ENCODE data around the gene MT1G.

- TF ChIP-seq CTCF (IDR thresholded peaks at IDR 0.05) = no peak
- no peak for TF ChIP-seq POLR2A (IDR thresholded peaks at IDR 0.05)
Measured at GRCh38 chr16:56653218-56653617, 14.6 kb downstream of the MT1G start.

Data from adrenal gland (tissue), 5 donors.